Activated CD8-positive, alpha-beta memory T cell treated with anti-CD3 and anti-CD28 coated beads, Interleukin-2, amount 50 U/mL, for 24 hours (primary cell): ENCODE measurements around the gene RDH16.

Experiments used
- DNase-seq: peaks from one replicate; pipeline ENCODE4 v3.0.0-alpha.2; 2020; ENCODE audit errors: extremely low read depth

The RDH16 gene, protein sequence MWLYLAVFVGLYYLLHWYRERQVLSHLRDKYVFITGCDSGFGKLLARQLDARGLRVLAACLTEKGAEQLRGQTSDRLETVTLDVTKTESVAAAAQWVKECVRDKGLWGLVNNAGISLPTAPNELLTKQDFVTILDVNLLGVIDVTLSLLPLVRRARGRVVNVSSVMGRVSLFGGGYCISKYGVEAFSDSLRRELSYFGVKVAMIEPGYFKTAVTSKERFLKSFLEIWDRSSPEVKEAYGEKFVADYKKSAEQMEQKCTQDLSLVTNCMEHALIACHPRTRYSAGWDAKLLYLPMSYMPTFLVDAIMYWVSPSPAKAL

DNA sequence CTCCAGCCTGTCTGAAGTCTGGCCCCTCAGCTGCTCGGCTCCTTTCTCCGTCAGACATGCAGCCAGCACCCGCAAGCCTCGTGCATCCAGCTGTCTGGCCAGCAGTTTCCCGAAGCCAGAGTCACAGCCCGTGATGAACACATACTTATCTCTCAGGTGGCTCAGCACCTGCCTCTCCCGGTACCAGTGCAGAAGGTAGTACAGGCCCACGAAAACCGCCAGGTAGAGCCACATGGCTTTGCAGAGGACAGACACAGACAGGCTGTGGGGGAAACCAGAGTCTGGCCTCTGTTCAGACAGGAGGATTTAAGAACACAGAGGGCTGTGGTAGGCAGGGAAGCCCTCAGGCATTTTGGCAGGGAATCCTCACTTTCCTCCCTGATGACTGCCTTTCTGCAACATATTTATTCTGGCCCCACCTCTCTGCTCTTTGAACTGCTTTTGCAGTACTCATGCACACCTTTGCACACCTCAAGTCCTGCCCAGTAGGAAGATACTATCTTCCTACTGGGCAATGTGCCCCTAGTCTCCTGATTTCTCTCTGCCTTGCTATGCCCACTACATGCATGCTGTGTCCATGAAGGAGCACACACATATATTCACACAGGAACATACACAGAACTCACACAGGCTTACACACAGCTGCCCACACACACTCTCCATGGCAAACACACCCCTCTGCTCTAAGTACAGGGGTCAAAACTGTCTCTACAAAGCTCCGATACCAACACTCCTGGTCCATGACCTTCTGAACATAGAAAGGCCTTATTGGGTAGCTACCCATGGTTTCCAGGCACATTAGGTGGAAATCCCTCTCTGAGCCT lies at the start of gene RDH16:
RDH16 (minus strand) TSS at position 380 of the 824 bp plus-strand sequence; CDS start at position 234, 146 bp downstream.
- no peak for DNase-seq

DNA sequence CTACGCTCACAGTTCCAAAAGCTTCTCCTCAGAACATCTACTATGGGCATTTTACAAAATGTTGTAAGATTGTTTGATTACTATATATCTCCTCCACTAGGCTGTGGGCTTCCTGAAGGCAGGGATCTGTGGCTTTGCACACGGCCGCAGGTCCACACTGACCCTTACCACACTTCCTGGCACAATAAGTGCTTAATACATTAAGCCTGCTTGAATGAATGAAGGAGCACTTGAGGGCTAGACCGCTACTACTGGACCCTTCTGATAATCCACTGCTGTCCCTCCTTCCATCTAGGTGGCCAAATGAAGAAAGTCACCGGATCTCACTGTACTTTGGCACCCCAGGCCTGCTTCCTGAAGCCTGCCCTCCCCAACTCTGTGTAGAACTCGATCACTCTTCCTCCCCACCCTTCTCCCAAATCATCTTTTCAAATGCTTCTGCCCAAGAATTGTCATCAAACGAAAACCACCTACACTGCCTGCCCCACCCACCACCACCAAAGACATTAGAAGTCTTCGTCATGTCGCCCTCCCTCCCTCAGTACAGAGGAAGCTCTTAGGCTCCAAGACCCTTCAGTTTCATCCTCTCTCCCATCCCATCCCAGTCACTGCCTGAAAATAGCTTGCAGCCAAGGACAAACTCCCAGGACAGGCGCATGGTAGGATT lies 49.5 kb upstream of the RDH16 start:
- DNase-seq, result no peak

DNA sequence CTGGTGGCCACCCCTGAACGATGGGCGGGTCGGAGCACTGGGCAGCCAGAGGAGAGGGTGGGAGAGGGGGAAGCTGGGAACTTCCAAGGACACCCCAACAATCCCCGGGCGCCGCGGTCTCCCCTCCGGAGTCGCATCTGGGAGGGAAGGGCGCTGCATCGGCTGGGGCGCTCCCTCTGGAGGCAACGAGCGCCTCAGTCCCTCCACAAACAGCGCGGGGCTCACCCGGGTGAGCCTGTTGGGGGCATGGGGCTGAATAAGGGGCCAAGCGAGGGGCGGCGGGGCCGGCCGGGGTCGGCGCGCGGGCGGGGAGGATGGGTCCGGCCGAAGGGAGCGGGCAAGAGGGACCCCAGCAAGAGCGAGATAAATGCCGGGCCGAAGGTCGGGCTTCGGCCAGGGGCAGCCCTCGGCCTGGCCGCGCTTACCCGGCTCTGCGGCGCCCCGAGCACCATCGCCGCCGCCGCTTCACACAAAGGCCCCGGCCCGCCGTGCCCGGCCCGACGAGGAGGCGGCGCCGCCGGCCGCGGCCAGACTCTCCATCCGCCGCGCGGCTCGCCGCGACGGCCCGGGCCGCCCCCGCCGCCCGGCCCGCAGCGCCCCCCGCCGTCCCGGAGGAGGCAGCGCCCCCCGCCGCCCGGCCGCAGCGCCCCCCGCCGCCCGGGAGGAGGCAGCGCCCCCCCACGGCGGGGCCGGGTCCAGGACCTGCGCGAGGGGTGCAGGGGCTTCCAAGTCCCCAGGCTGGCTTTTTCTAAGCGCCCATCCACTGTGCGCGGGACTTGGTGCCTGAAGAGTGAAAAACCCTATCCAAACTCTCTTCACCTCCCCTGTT lies 48.8 kb upstream of the RDH16 start, which contains the start of gene ZBTB39:
ZBTB39 (minus strand) TSS at position 567 of the 829 bp plus-strand sequence. CDS start 1,629 bp downstream, outside the sequence.
- DNase-seq, result no peak

DNA sequence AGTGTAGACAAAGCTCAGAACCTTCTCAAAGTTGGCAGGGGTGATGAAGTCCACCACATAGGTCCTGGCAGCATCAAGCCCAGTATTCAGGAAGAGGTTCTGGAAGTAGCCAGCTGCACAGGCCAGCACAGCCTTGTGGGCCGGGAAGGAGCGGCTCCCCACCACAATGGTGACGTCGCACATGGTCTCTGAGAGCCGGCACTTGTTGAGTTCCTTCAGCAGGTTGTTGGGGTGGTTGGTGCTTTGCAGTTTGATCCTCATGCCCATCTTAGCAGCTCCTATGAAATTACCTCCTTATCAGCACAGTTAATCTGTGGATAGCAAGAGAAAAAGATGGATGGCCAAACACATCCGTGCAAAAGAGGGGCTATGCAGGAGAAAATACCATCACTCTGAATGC lies 47.2 kb upstream of the RDH16 start:
- DNase-seq, result no peak

DNA sequence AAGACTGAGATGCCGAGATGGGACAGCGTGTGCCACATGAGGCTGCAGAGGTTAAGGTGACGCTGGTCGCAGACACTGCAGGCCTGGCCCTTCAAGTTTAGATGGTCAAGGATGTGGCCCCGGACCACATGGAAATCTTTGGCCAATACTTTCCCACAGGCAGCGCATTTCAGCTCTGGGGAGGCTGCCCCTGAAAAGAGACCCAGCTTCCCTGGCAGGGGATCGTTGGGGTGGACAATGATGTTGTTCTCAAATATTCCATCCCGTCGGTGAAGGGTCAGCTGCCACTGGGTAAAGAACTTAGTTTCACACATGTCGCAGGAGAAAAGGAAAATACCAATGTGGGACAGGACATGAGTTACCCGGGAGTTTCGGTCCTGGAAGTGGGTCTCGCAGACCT lies 46.0 kb upstream of the RDH16 start:
- no peak for DNase-seq

DNA sequence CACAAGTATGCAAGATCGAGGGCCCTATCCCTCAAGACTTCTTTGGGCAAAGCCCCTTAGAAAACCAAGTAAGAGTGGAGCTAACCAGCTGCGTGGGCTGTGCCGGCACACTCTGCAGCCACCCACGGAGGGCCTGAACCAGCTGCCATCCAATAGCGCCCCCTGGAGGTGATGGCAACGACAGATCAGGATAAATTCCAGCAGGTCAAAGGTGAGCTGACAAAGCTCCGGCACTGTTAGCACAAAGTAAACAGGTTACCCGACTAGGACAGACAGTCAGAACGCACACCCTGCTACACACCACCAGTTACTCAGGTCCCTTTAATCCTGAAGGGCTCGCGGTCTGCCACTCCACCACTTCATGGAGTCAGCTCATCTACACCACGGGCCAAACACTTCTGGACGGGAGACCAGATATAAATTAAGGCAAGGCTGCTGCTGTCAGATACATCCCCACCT lies 44.1 kb upstream of the RDH16 start:
- peak; percentile 23 for DNase-seq

DNA sequence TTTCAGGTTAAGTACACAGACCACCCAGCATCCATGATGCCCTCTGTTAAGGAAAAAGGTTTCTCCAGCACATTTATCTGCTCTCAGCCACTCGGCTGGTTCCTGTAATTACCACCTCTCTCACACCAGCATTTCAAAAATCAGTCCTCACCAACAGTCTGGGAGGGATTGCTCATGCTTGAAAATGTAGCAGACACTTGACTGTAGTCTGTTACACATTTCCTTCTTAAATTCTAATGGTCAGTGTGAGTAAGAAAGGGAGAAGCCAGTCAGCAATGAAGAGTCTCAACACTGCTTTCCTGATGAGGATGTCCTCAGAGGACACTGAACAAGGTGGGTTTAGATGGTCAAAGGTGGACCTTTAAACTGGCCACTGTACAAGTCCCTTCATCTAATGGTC lies 43.0 kb upstream of the RDH16 start:
- no peak for DNase-seq

DNA sequence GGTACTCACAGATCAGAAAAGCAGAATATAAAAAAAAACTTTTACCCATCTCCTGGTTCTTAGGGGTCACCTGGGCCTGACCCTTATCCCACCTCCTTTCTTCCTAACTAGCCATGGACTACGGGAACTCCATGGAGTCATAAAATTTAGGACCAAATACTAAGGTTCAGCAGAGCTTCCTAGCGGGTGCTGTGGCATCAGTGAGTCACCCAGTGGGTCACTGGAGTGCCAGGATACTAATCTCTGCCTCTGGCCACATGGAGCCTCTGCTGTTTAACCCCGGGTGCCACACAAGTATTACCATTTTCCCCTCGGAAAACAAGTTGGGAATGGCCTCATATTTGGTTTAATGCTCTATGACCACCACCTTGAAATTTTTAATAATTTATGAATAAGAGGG lies 42.0 kb upstream of the RDH16 start:
- DNase-seq, result no peak

DNA sequence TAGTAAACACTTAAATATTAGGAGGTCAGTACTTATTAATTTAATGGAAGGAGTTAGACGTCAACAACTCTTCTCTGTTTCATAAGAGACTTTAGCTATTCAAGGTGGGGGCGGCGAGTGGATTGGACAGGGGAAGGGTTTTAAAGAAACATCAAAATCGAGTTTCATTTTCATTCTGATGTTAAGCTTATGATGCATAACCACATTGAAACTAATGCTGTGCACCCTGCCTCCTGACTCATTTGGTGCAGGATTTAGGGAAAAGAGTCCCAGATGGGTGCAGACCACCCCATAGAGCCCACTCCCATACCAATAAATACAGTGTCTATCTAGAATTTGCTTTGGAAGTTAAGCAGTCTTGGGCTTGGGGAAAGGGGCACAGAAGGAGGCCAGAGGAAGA lies 41.6 kb upstream of the RDH16 start:
- DNase-seq, result no peak

DNA sequence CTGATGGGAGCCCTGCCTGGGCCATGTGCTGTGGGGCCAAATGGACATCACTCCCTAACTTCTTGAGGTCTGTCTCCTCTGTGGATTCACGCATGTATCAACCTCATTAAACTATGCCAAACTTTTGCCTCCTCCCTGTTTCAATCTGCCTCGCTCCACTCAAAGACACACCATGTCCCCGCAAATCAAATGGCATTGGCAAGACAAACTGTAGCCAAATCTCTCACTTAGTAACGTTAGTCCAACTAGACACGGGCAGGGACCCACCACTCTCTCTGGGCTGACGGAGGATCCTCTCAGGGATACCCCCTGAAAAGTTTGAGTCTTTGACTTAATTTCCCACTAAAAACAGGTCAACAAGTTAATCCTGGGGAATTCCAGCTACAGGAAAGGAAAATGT lies 40.9 kb upstream of the RDH16 start:
- no peak for DNase-seq

DNA sequence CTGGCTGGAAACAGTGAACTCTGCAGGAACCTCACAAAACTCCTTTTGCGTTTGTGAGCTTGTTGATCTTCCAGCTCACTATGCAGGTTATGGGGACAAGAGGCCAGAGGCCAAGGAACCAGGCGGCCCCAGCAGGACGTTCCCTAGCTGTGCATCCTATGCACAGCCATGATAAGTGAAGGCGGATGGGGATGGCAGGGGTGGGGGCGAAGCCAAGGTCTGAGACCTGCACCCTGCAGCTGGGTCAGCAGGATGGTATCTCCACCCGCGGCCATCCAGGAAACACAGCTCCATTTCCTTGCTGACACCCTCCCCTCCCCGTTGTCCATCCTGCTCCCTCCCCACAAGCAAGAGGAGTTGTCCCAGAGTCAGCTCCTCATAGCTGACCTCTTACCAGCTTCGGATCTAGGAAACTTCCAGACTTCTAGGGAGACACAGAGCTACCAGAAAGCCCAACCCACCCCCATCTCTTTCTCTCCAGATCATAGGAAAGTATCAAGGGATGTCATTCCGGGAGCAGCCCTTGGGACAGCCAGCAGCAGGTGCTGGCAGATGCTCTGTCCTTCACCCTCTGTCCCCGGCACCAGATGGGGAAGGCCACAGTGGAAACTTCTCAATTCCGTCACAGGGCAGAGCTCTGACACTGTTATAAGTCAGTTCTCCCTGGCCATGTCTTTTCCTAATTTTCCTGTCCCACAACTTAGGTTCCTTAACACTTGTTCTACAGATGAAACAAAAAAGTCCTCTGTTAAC lies 39.6 kb upstream of the RDH16 start:
- DNase-seq, result no peak

DNA sequence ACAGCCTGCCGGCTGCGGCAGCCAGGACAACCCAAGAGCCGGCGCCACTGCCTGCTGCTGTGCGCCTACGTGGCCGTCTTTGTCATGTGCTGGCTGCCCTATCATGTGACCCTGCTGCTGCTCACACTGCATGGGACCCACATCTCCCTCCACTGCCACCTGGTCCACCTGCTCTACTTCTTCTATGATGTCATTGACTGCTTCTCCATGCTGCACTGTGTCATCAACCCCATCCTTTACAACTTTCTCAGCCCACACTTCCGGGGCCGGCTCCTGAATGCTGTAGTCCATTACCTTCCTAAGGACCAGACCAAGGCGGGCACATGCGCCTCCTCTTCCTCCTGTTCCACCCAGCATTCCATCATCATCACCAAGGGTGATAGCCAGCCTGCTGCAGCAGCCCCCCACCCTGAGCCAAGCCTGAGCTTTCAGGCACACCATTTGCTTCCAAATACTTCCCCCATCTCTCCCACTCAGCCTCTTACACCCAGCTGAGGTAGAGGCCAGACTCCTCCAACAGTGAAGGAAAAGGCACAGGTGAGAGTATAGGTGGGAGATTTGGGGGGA lies 38.6 kb upstream of the RDH16 start:
- no peak for DNase-seq

DNA sequence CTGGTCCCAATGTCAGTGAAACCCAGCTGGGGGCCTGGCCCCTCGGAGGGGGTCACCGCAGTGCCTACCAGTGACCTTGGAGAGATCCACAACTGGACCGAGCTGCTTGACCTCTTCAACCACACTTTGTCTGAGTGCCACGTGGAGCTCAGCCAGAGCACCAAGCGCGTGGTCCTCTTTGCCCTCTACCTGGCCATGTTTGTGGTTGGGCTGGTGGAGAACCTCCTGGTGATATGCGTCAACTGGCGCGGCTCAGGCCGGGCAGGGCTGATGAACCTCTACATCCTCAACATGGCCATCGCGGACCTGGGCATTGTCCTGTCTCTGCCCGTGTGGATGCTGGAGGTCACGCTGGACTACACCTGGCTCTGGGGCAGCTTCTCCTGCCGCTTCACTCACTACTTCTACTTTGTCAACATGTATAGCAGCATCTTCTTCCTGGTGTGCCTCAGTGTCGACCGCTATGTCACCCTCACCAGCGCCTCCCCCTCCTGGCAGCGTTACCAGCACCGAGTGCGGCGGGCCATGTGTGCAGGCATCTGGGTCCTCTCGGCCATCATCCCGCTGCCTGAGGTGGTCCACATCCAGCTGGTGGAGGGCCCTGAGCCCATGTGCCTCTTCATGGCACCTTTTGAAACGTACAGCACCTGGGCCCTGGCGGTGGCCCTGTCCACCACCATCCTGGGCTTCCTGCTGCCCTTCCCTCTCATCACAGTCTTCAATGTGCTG lies 38.0 kb upstream of the RDH16 start:
- DNase-seq, result no peak

DNA sequence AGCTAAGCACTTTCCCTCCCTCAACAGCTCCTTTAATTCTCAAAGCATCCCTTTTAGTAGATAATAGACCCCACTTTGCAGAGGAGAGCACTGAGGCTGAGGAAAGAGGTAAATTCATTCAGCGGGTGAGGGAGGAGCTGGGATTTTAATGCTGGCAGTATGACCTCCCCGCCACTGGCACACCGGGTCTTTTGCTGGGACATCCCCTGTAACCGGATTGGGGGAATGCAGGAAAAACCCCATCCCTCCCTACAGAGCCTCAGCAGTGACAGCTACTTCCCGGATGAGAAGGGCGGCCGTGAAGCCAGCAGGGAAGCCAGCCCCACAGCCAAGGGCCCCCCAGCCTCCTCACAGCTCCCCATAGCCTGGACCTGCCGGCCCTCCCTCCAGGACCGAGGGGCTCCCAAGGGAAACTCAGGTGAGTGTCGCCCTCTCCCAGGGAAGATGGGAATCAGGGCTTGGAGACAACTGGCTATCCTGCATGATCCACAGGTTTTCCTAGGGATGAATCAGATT lies 36.9 kb upstream of the RDH16 start:
- DNase-seq, result no peak

DNA sequence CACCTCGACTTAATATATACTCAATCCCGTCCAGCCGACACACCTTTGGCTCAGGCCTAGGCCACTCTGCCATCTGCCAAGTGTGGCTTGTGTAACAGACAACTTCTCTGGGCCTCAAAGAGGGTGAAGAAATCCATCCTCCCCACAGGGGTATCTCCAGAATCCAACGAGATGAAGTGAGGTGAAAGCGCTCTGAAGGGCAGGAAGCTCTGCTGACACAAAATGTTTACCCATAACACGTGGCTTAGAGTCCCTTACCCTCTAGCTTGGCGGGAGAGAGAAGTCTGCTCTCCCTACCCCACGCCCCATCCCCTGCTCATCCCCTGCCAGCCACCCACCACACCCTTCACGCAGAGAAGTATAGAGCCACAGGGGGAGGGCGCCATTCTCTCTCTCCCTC lies 35.9 kb upstream of the RDH16 start:
- DNase-seq, result no peak

DNA sequence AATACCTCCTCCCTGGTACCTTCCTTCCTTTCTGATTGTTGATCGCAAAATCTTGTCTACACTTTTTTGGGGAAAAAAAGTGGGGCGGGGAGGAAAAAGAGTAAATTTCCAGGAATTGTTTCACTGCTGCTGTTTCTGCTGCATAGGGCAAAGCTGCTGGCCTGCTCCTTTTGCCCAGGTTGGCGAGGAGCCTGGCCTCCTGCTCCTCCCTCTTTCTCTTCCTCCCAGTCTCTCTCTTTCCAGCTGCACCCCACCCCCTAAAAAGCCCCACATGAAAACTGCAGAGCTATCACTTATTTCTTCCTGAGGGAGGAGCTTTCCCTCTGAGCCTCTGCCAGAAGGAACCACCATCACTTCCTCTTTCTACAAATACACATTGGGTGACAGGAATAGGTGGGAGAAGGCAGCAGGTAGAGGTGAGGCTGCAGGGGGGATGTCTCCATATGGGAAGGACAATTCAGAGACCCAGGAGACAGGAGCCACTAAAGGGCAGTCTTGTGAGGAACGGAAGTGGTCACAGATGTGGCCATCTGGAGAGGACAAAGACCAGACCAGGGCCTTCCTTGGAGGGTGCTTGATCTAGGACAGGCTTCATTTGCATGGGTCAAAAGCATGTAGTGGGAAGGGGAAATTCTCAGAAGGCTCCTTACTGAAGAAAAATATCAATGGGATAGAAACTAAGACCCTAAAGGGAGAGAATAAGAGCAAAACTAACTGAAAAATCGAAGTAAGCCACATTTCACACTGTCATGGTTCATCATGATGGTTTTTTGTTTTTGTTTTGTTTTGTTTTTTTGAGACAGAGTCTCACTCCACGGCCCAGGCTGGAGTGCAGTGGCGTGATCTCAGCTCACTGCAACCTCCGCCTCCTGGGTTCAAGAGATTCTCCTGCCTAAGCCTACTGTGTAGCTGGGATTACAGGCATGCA lies 34.2 kb upstream of the RDH16 start:
- DNase-seq, result no peak

DNA sequence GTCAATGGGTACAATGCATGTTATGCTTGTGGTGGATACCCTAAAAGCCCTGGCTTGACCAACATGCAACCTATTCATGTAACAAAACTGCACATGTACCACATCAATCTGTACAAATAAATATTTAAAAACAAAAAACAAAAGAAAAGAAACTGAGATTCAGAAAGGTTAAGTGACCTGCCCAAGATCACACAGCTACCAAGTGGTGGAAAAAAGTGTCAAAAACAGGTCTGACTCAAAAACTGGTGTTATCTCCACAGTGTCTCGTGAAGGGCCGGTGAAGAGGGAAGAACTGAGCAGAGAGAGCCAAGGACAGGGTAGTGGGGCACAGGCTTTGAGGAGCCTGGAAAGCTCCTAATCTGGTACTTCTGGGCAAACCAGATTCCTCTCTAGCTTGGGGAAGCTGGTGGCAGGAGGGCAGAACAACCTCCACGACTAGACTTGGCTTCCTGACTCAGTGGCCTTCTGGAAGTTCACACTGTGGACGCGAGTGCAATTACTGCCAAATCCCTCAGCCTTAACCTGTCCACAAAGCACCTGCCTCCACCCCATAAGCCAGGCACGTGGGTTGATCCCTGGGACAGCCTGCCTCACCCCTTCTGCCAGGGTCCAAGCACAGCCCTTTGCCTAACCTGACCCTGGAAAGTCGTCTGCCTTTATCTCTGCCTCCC lies 33.4 kb upstream of the RDH16 start:
- no peak for DNase-seq
